Uterus (tissue), 4 donors: ENCODE results near the gene CDH2. TPM values are rescaled to one million over a fixed set of nuclear protein-coding genes. Genes with fewer than 3 reads are reported as not detected.

Experiments used
- DNase-seq, 2 donors: peaks; one replicate each; pipeline ENCODE4 v3.0.0-alpha.2; 2019 to 2020
- H3K27ac ChIP-seq, 2 donors: fragments of 200-600 bp; sonication (generic); 1 replicate in 1 of 2; 2 replicates in 1 of 2; pipeline ENCODE4 v1.5.1; 2016 to 2018
- H3K27me3 ChIP-seq, 2 donors: fragments of 200-600 bp; sonication (generic); one replicate each; pipeline ENCODE4 v1.5.1; 2018 to 2019; ENCODE audit warnings: control low read depth in 1 of 2
- H3K36me3 ChIP-seq, 2 donors: fragments of 200-600 bp; sonication (generic); one replicate each; pipeline ENCODE4 v1.5.1; 2019; ENCODE audit warnings: control low read depth in 1 of 2
- H3K4me1 ChIP-seq, 2 donors: fragments of 200-600 bp; sonication (generic); one replicate each; pipeline ENCODE4 v1.5.1; 2018 to 2019; ENCODE audit warnings: control low read depth in 1 of 2
- H3K4me3 ChIP-seq, 2 donors: fragments of 200-600 bp; sonication (generic); 1 replicate in 1 of 2; 2 replicates in 1 of 2; pipeline ENCODE4 v1.5.1; 2018 to 2019; ENCODE audit warnings: mild to moderate bottlenecking in 1 of 2
- H3K9me3 ChIP-seq, 2 donors: fragments of 200-600 bp; sonication (generic); one replicate each; pipeline ENCODE4 v1.5.1; 2019; ENCODE audit warnings: control low read depth in 1 of 2
- CTCF ChIP-seq, 4 experiments: fragments of 200-600 bp in 2 of 4; fragments of 450-650 bp in 2 of 4; sonication (generic) in 2 of 4; IDR thresholded peaks; one replicate each; pipeline ENCODE4 v1.5.1; 2016 to 2019; ENCODE audit warnings: antibody characterized with exemption in 4 of 4, mild to moderate bottlenecking in 2 of 4, moderate library complexity in 1 of 4
- POLR2A ChIP-seq, 2 donors: fragments of 450-650 bp; IDR thresholded peaks; one replicate each; pipeline ENCODE4 v1.6.1; 2016; ENCODE audit warnings: antibody characterized with exemption in 2 of 2, mild to moderate bottlenecking in 1 of 2, moderate library complexity in 1 of 2
- intact Hi-C: fragments of 100-400 bp; cut with DNase I; formaldehyde crosslinking; loops from one replicate; pipeline ENCODE4 v1.15.1; 2023; ENCODE audit warnings: low total_unique reads
- total RNA-seq, 4 donors: library from RNA; depleted of rRNA in 3 of 4; stranded (reverse); fragments of >200 nt in 3 of 4; gene quantifications; one replicate each; pipeline versions ENCODE4 v1.1.0 to v1.2.4, GENCODE V29; 2014 to 2023
- donor health status: DM: yes; HTN: yes; CAD: no.

CDH2 gene
- total RNA-seq, 4 donors from 2014 or later = 0.26 to 58.2 (median 1.9) TPM

DNA sequence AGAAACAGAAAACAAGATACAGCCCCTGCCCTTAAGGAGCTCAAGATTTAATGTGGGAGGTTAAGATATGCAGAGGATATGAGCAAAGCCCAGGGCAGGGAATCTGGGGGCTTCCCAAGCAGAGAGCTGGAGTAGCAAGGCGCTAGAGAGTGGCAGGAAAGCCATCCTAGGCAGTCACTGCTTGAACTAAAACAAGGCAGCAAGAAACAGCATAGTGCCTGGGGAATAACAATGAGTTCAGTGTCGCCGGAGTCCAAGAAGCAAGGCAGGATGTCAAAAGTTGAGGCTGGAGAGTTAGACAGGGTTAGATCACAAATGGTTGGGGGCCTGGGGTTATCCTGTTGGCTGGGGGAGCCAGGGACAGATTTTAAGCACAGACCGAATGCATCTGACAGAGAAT lies 24.6 kb downstream of the CDH2 start:
- Histone ChIP-seq H3K4me3 (no peak overlapping the region), H3K4me1 (no peaks in the 10 kb centered on the region), H3K9me3 (no peaks in the 10 kb centered on the region), H3K36me3 (no peaks in the 10 kb centered on the region), H3K27me3 (no peaks in the 10 kb centered on the region), H3K27ac (no peak overlapping the region)
- TF ChIP-seq POLR2A (IDR thresholded peaks at IDR 0.05) (no peak), CTCF (IDR thresholded peaks at IDR 0.05) (no peak)
- DNase-seq = no peak
- intact Hi-C loops = no loop called here

GRCh38 chr18:28151434-28151833 lies 25.5 kb downstream of the CDH2 start:
- Histone ChIP-seq H3K9me3 (no peaks in the 10 kb centered on the region), H3K27ac (no peak overlapping the region), H3K4me1 (no peaks in the 10 kb centered on the region), H3K27me3 (no peaks in the 10 kb centered on the region), H3K36me3 (no peaks in the 10 kb centered on the region), H3K4me3 (no peak overlapping the region)
- TF ChIP-seq CTCF (IDR thresholded peaks at IDR 0.05) (no peak), POLR2A (IDR thresholded peaks at IDR 0.05) (no peak)
- no peak for DNase-seq
- intact Hi-C loops = no loop called here

GRCh38 chr18:28150925-28151324 lies 26.0 kb downstream of the CDH2 start:
- no peak for TF ChIP-seq POLR2A (IDR thresholded peaks at IDR 0.05)
- no peak for TF ChIP-seq CTCF (IDR thresholded peaks at IDR 0.05)
- Histone ChIP-seq H3K4me1 (no peaks in the 10 kb centered on the region), H3K4me3 (no peak overlapping the region), H3K27me3 (no peaks in the 10 kb centered on the region), H3K36me3 (no peaks in the 10 kb centered on the region), H3K27ac (no peak overlapping the region), H3K9me3 (no peaks in the 10 kb centered on the region)
- no peak for DNase-seq
- intact Hi-C loops = no loop called here

DNA sequence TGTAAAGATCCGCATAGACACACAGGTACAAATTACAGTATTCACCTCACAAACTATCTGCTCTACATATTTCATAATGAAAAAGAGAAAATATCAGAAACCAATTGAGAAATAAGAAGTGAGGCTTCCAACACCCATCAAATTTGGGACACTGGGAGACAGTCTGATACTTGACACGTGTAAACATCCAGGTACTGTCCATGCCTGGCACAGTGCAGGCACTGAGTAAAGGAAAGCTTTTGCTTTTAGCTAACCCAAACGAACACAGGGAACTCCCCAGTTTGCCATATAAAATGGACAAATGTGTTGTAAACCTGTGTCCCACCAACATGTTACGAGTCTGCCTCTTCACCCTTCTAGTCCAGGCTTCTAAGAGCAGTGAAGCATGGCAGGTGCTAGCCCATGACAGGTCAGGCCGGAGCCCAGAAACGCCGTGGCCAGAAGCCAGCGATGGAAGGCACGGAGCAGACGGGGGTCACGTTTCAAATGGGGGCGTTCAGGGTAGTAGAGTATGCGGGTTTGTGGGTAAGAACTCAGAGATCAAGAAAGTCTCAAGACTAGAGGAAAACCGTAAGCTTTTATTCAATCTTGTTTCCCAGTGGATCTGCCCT lies 27.0 kb downstream of the CDH2 start:
- DNase-seq = no peak
- no peaks in the 10 kb centered on the region for H3K9me3 ChIP-seq
- no peaks in the 10 kb centered on the region for H3K27me3 ChIP-seq
- no peak overlapping the region for H3K27ac ChIP-seq
- intact Hi-C loops = no loop called here
- no peaks in the 10 kb centered on the region for H3K4me1 ChIP-seq
- H3K4me3 ChIP-seq = no peak overlapping the region
- H3K36me3 ChIP-seq = no peaks in the 10 kb centered on the region
- no peak for TF ChIP-seq POLR2A (IDR thresholded peaks at IDR 0.05)
- TF ChIP-seq CTCF (IDR thresholded peaks at IDR 0.05) = no peak

DNA sequence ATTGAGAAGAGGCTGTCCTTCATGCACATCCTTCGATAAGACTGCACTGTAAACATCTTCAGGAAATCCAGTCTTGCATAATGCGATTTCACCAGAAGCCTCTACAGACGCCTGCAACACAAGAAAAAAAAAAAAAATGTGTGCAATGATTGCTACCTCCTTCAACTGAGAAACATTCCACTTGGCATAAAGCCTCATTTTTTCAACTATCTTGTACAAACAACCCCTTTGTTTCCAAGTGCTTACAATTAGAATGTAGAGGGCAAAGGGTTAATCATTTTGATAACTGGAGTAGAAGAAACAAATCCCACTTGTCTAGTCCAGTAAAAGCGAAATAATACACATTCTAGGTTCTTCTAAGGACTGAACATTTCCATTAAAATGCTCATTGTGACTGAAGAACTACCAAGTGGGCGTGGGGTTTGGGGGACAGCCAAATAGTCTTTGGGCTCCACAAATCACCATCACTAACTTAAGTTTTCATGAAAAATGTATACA lies 29.2 kb downstream of the CDH2 start:
- TF ChIP-seq POLR2A (IDR thresholded peaks at IDR 0.05) (no peak), CTCF (IDR thresholded peaks at IDR 0.05) (no peak)
- Histone ChIP-seq H3K4me3 (no peak overlapping the region), H3K27ac (no peak overlapping the region), H3K36me3 (no peaks in the 10 kb centered on the region), H3K27me3 (no peaks in the 10 kb centered on the region), H3K9me3 (no peaks in the 10 kb centered on the region), H3K4me1 (no peaks in the 10 kb centered on the region)
- intact Hi-C loops = no loop called here
- DNase-seq = no peak
